A172 (cell line): ENCODE data around the gene PCNX2. TPM values are rescaled to one million over a fixed set of nuclear protein-coding genes. Genes with fewer than 3 reads are reported as not detected.
"Not testable (repeated sequence)": the region's sequence is repeated elsewhere in the genome, so short reads cannot be mapped to it uniquely, and the experiment has no call there.

Source experiments
- DNase-seq: peaks from one replicate; pipeline ENCODE4 v3.0.0-alpha.2; 2015; ENCODE audit warnings: low spot score
- total RNA-seq: library from RNA; depleted of rRNA; stranded (reverse); fragments of >200 nt; shearing (Covaris generic); gene quantifications from 2 replicates; pipeline ENCODE4 v1.2.3, GENCODE V29; 2014

PCNX2 gene
- total RNA-seq, 1 experiment from 2014 or later: 10.5 TPM

DNA sequence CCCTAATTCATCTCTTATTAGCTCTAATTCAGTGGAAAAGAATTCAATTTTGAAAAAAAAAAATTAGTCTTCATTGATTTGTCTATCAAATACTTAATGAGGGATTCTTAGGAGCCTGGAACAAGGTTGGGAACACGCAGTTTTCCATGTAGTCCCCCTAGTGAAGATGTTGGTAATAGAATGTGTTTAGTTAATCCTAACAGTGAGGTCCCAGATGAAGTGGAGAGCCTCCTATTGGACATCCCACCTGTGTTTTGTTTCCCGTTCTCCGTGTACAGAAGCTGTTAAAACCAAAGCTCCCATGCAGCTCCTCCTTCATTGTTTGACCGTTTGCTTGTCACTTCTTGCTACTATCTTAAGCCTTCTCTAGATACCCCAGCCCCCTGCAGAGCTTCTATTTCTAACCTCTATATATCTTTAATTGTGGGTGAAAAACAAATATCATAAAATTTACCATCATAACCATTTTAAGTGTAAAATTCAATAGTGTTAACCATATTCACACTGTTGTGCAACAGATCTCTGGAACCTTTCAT, 67.5 kb downstream of the PCNX2 start:
- no peak for DNase-seq

DNA sequence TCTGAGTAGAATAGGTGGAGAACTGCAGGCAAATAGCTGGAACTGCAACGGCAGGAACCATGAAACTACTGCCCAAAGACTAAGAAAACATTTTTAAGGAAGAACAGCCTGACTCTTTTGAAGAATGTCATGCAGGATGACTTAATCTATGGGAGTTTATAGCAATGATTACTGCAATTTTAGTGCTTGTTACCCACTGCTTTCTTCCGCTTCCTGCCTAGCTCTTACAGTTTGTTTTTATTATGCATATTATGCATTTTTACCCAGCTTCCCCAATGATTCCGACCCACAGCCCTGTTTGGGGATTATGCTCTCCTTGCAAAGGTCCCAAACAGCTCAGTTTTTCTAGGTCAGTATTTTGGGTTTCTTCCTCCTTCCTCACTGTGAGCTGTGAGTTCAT, 71.2 kb downstream of the PCNX2 start:
- no peak for DNase-seq

DNA sequence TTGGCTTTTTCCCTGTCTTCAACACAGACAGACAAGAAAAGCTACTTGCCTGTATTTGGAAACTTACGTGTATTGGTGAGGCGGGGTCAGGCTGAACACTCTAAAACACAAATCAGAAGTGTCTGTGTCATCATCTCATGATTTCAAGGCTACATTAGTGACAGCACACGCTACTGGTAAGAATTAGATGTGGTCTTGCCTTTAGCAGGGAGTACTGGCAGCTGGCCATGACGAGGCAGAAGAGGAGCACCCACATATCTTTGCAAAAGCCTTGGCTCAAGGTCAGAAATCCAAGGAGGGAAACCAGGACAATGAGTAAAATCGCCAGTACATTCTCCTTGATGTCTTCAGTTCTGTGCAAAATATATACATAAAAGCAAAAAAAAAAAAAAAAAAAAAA, 77.7 kb downstream of the PCNX2 start:
- no peak for DNase-seq

DNA sequence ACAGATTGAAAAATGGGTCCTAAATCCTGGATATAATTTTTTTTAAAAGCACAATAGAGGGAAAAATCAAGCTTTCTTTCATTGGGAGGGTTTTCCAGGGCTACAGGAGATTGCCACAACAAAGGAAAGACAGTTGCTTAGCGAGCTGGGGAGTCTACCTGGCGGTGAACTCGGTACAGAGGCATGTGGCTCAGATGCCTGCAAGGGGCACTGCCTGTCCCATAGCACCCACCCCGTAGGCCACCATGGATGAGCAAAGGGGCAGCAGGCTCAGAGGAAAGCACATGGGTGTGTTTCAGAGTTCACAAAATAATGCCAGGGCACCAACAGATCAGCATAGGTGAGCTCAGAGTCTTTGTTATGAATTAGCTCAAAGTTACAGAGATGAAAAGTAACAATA, 79.5 kb downstream of the PCNX2 start:
- no peak for DNase-seq

DNA sequence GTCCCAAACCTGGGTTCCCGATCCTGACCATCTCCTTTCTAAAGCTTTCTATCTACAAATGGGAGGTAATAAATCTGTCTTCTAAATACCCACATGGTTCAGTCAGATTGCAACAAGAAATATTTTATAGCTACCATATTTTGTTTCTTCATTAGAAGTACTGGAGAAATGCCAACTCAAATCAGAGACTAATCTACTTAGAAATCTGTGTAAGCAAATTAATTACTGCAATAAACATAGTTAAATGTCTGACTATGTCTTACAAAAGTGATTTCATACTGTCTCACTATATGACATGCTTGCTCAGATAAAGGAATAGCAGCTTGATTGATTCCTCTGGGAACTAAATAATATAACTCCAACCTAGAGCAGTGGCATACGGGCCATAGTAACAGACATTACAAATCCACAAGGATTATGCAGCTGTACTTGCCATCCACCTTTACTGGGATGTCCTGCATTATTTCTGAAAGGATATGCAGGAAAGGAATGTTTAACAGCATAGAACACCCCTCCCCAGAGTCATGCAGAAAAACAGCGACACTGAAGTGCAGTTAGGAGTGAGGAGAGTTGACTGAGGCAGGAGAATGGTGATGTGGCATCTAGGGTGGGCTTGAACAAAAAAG, 80.3 kb downstream of the PCNX2 start:
- no peak for DNase-seq

DNA sequence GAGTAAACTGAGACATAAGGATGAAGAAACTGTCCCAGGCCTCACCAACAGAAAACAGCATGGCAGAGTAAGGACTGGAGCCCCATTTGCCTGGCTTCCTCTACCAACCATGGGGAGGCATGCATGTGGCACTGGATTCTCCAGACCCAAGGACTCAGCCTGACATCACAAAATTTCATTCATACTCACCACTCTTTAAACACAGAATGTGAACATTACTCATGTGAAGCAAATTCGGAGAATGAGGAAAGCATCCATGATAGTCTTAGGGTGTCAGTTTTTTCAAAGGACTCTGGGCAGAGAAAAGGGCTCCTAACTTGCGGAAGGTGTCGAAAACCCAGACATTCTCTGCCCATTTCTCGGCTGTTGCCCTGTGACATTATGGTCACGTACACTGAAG, 83.9 kb downstream of the PCNX2 start:
- DNase-seq: no peak

DNA sequence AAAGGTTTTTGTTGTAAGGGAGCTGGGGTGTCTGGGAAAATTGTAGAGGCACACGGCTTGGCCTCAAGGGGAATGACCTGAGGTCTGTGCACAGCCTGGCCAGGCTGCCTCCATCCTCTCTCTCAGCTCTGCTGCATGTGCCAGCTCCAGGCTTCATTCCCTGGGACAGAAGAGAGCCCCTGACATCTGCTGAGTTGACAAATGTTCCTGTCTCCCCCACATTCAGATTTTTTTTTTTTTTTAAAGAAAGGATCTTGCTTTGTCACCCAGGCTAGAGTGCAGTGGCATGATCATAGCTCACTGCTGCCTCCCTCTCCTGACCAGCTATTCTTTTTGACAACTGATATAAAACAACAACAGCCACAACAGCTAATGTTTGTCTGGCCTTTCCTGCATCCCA, 84.4 kb downstream of the PCNX2 start:
- no peak for DNase-seq

DNA sequence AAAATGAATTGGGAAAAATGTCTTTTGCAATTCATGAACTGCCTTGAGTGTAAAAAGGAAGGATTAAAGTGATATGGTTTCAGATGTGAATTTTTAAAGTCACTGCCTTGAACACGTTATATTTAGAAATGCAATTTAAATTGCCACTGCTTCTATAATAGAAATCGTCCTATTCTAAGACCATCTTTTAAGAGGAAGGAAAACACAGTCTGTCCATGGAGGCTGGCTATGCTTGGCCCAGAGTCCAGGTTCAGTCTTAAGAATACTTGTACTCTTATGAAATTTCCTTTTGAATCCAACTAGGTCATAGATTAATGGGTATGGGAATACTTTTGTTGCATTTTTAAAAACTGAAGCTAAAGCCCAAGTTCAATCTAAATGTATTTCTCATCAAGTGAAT, 86.0 kb downstream of the PCNX2 start:
- DNase-seq: no peak

DNA sequence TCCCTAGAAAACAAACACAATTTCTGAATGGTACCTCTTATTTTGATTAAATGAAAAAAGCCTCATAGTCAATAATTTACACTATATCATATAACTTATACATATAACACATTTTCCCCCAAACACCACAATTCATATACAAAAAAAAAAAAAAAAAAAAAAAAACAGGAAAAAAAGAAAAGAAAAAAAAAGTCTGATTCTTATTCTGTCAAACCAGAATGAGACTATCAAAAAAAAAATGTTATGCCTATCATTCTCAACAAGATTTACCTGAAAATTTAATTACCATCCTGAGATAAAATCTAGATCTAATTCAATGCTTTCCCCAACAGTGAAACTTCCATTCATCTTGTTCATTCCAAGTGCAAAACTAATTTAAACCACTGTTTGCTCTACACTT, 86.8 kb downstream of the PCNX2 start:
- DNase-seq: no peak

DNA sequence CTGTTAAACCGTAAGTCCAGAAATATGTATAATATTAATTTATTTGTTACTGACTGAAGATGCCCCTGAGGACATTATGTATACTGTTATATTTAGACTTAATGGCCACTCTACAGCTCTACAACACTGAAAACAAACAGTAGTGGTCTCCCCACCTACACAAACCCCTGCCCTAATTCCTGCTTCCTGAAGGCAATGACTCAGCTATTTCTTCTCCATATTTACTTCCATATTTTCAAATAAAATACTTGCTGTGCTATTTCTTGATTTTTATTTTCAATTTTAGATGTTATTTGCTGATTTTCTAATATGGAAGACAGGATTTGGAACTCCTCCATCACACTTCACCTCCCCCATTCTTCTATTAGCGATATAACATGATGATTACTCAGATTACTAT, 97.6 kb downstream of the PCNX2 start:
- no peak for DNase-seq

DNA sequence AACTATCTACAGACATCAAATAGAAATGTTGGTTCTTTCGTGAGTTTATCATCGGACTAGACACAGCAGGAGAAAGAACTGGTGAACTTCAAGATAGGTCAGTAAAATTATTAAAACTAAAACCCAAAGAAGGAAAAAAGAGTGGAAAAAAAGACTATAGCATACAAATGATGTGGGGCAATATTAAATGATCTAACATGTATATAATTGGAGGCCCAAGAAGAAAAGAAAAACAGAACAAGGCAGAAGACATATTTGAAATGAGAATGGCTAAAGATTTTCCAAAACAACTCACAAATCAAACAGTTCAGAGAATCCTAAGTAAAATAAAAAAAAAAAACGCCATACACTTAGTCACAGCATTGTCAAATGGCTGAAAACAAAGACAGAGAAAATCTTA, 101.8 kb downstream of the PCNX2 start:
- DNase-seq: no peak

DNA sequence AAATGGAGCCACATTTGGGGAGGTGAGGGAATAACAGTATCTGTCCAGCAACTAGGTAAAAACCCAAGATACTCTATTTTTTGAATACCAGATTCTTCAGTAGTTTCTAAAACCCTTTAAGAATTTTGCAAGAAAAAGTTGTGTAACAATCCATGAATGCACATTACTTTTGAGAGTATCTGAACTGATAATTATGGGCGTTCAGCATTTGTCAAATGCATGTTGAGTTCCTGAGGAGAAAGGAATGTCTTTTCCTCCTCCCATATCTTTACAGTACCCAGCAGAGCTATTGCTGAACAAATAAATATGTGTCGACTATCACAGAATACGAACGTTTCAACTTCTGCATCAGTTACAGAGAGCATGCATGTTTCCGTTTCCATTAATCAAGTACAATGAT, 104.5 kb downstream of the PCNX2 start:
- DNase-seq: no peak

DNA sequence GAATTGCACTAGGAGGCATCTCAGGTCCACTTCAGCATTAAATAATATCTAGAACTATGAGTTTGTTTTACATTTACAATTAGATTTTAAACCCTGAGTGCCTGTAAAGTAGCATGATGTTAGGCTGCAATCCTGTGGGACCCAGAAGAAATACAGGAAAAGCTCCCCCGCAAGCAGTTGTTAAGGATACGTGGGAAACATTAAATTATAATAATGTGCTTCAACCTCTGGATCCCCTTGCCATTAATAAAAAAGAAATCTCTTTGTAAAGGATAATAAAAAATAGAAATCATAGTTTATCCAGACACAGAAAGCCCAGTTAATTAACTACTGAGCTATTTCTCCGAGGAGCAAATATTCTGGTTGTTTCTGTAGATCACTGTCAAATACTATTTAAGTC, 106.0 kb downstream of the PCNX2 start:
- DNase-seq: no peak

DNA sequence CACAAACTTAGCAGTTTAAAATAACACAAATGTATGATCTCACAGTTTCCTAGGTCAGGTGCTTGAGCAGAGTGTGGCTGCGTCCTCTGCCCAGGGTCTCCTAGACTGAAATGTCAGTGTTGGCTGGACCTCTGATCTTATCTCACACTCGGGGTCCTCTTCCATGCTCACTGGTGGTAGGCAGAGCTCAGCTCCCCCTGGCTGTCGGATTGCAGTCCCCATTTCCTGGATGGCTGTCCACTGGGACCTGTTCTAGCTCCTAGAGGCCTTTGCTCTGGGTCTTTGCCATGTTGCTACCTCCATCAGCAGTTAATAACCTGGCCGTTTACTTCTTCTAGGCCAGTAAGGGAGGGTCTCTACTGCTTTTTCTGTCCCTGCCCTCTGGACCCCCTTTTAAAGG, 107.5 kb downstream of the PCNX2 start:
- DNase-seq: no peak

DNA sequence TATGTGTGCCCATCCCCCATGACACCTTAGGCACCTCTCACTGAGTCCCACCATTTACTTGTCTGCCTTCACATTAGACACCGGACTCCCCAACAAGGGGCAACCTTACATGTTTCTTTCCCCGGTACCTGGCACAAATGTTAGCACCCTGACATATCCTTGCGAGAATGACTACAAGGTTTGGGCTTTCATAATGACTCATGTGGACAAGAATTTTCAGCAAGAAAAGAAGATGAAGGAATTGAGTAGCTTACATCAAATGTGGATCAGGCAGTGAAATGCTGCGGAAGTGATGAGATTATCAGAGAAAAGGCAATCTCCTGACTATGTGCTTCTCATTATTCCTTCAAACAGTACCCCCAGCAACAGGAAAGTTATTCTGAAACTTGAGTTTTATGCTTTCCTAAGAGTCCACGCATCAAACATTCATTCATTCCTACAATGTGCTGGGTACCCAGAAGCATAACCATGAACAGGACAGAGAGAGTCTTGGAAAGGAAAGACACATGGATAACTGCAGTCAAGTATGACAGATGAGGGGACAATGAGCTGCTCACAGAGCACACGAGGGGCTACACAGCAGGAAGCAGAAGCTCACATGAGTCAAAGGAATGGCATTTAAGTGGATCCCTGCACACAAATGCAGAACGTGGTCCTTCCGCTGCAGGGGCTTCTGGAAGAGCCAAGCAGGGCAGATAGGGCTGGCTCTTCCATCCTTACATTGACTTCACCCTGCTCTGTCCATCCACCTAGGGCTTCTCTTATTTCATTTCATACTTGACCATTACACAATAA, 112.1 kb downstream of the PCNX2 start:
- DNase-seq: peak; percentile 22

DNA sequence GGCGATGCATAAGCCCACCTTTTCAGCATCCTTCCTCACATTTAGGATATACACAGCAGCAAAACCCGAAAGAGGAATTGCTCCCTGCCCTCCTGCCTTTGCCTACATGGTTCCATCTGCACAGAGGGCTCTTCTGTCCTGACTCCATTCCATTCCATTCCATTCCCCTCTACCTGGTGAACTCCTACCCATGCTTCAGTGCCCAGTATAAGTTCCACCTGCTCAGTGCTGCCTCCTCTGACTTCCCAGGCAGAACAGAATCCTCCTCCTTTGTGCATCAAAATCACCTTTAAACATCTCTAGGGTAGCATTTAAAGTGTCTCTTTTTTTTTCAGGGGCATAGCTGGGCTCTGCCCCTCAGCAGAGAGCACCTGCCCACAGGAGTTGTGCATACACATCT, 112.9 kb downstream of the PCNX2 start:
- DNase-seq: no peak

DNA sequence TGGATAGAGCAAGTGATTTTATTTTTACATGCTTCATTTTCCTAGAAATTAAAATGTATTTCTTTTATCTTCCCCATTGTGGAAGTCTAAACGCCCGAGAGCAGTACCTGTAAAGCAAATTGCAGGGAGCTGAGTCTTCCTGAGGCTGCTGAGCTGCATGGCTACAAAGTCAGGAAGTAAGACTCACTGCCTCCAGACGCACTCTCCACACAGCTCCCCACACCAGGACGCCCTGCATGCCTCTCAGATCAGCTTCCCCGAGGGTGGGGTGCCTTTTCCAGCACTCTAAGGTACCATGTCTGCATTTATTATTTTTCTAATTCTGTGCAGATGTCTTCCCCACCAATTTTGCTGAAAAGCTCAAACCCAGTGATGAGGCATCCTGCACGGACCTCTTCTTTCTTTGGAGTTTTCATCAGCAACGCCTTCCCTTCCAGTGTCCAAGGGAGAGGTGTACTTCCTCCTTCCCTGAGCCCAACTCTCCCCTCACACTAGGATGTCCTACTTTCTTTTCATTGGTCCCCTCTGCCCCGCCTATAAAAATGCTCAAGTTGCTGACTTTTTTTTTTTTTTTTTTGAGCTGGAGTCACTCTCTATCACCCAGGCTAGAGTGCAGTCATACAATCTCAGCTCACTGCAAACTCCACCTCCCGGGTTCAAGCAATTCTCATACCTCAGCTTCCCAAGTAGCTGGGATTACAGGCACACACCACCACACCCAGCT, 114.7 kb downstream of the PCNX2 start:
- DNase-seq: no peak

DNA sequence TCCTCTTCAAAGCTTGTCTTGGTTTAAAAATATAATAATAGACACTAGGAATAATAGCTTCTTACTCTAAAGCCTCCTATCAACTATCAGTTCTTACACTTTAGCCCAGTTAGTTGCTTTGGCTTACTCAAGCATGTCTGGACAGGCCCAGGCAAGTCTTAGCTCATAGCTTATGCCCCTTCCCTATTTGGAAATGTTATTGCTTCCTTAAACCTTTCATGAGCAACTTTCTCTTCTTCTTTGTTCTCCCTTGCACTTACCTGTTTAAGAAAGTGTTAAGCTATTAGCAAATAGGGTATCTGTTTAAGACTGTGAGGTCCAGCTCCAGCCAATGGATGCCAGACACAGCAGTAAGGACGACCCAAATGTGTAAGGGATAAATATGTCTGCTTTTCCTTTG, 115.9 kb downstream of the PCNX2 start:
- not testable (repeated sequence) for DNase-seq

DNA sequence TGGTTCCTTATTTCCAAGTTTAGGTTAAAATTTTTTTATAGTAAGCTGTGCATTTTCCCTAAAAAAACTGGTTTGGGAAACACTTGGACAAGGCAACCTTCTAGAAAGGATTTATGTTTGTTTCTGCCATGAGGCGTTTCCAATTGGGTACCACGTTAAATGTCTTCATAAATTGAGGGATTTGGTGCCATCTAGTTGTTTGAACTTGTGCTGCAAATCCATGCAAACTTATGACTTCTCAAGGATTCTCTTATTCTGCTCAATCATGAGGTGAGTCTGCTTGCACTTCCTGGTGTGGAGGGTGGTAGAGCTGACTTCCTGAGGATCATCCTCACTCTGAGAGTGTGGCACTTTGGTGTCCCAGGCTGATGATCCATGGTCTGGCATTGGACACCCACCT, 123.3 kb downstream of the PCNX2 start:
- peak; percentile 26 for DNase-seq

DNA sequence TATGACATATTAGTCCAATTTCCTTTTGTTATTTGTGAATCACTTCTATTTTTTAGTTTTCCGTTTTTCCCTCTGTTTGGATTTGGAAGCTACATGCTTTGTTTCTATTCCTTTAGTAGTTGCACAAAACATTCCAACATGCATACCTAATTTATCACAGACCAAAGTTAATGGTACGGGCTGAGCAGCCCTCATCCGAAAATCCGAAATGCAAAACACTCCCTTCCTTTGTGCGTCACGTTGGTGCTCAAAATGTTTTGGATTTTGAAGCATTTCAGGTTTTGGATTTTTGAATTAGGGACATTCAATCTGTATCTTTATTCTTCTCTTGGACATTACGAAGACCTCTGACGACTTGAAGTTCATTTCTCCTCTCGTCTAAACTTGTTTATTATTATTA, 124.8 kb downstream of the PCNX2 start:
- DNase-seq: no peak

DNA sequence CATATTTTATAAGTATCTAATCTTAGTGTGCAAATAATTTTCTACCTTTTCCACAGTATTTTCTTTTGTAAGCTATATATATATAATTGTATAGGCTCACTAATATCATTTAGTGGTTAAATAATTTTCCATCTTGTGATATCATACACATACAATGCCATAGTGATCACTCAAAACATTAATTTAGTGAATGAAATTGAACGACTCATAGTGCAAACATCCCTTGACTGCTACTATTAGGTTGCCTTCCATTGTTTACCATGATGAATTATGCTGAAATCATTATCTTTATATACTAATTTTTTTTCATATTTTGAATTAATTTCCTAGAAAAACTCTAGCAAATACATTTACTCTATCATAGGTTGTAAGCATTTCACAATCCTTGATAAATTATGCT, 127.1 kb downstream of the PCNX2 start:
- no peak for DNase-seq

DNA sequence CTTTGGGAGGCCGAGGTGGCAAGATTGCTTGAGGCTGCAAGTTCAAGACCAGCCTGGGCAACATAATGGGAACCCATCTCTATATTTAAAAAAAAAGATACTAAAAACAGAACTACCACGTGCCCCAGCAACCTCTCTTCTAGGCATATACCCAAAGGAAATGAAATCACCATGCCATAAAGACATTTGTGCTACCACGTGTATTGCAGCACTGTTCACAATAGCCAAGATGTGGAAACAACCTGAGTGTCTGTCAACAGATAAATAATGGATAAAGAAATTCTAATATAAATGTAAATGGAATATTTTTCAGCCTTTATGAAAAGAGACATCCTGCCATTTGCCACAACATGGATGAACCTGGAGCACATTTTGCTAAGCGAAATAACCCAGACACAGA, 128.6 kb downstream of the PCNX2 start:
- DNase-seq: no peak

DNA sequence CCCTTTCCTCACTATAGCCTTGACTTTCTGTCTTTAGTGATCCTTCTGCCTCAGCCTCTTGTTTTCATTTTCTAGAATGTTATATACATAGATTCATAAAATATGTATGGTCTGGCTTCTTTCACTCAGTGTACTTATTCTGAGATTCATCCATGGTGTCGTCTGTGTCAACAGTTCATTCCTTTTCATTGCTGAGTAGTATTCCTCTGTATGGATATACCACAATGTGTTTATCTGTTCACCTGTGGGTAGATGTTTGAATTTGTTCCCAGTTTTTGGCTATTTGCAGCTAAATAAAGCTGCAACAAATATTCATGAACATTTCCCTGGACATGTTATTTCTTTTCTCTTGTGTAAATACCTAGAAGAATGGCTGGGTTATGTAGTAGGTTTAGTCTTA, 131.8 kb downstream of the PCNX2 start:
- no peak for DNase-seq
